Suprapubic skin (tissue), 4 donors: ENCODE data around the gene SRP9. TPM values are rescaled to one million over a fixed set of nuclear protein-coding genes. Genes with fewer than 3 reads are reported as not detected.

Experiments
- DNase-seq, 2 donors: peaks; one replicate each; pipeline ENCODE4 v3.0.0-alpha.2; 2019; ENCODE audit warnings: low spot score in 2 of 2
- H3K27ac ChIP-seq: fragments of 200-600 bp; sonication (generic); one replicate; pipeline ENCODE4 v1.5.1; 2019
- H3K27me3 ChIP-seq: fragments of 200-600 bp; sonication (generic); one replicate; pipeline ENCODE4 v1.5.1; 2019
- H3K36me3 ChIP-seq: fragments of 200-600 bp; sonication (generic); one replicate; pipeline ENCODE4 v1.5.1; 2019
- H3K4me1 ChIP-seq: fragments of 200-600 bp; sonication (generic); one replicate; pipeline ENCODE4 v1.5.1; 2019
- H3K4me3 ChIP-seq: fragments of 200-600 bp; sonication (generic); one replicate; pipeline ENCODE4 v1.5.1; 2019; ENCODE audit warnings: mild to moderate bottlenecking
- H3K9me3 ChIP-seq: fragments of 200-600 bp; sonication (generic); one replicate; pipeline ENCODE4 v1.5.1; 2019
- CTCF ChIP-seq, 2 donors: fragments of 200-600 bp in 1 of 2; fragments of 450-650 bp in 1 of 2; sonication (generic) in 1 of 2; IDR thresholded peaks; one replicate each; pipeline ENCODE4 v1.5.1; 2016 to 2019; ENCODE audit warnings: antibody characterized with exemption in 2 of 2, mild to moderate bottlenecking in 1 of 2, moderate library complexity in 1 of 2
- EP300 ChIP-seq: sonication (generic); formaldehyde crosslinking; IDR thresholded peaks from one replicate; pipeline ENCODE4 v1.6.1; 2017; ENCODE audit warnings: antibody characterized with exemption
- POLR2A ChIP-seq, 2 donors: fragments of 450-650 bp; IDR thresholded peaks; one replicate each; pipeline ENCODE4 v1.6.1; 2017; ENCODE audit warnings: antibody characterized with exemption in 2 of 2, mild to moderate bottlenecking in 2 of 2, moderate library complexity in 2 of 2
- POLR2AphosphoS5 ChIP-seq, 3 donors: sonication (generic); formaldehyde crosslinking; IDR thresholded peaks; one replicate each; pipeline ENCODE4 v1.6.1; 2017; ENCODE audit warnings: antibody characterized with exemption in 3 of 3
- WGBS: methylation state at CpG from one replicate; pipeline ENCODE4 v1.1.5; 2018; 5-methylcytosine and 5-hydroxymethylcytosine counted together
- total RNA-seq, 4 donors: library from RNA; depleted of rRNA; stranded (reverse); fragments of >200 nt; gene quantifications; one replicate each; pipeline ENCODE4 v1.1.0, GENCODE V29; 2016

SRP9 gene
- total RNA-seq: 100 to 1,000 TPM; 139 to 162 (median 144) TPM

- DNase-seq: peak; percentile 99
- TF ChIP-seq EP300: no peak
- peak; percentile 84 to 95 for TF ChIP-seq POLR2A (IDR thresholded peaks at IDR 0.05)
- TF ChIP-seq CTCF (IDR thresholded peaks at IDR 0.05): peak; percentile 87 to 93
- peak in 2 of 3 donors; percentile 89 to 93 for TF ChIP-seq POLR2AphosphoS5 (IDR thresholded peaks at IDR 0.05)
- H3K4me1 ChIP-seq: peaks cover 56% of the 10 kb centered on the region
- peak within 1 kb of the TSS; percentile 79 for H3K4me3 ChIP-seq
- H3K27me3 ChIP-seq: no peaks in the 10 kb centered on the region
- no peaks in the 10 kb centered on the region for H3K9me3 ChIP-seq
- WGBS: under 1% methylated on average over 43 of the region's 46 CpGs
- peak within 1 kb of the TSS; percentile 99 for H3K27ac ChIP-seq
- no peaks in the 10 kb centered on the region for H3K36me3 ChIP-seq
These were observed at the start of gene SRP9 for GRCh38 chr1:225777583-225778336. SRP9 (plus strand) TSS chr1:225777826; CDS start chr1:225777941, 115 bp downstream.

- TF ChIP-seq POLR2A (IDR thresholded peaks at IDR 0.05) (no peak), POLR2AphosphoS5 (IDR thresholded peaks at IDR 0.05) (no peak), EP300 (no peak), CTCF (IDR thresholded peaks at IDR 0.05) (no peak)
- no peak for DNase-seq
- peaks cover 16% of the 10 kb centered on the region for H3K4me1 ChIP-seq
These were observed 46.1 kb upstream of the SRP9 start for GRCh38 chr1:225731491-225731890.

GRCh38 chr1:225733254-225733653, 44.4 kb upstream of the SRP9 start:
- no peak for DNase-seq
- 87% methylated on average over 4 of the region's 4 CpGs for WGBS
- Histone ChIP-seq H3K27ac (no peak overlapping the region), H3K4me1 (peaks cover 28% of the 10 kb centered on the region), H3K27me3 (no peaks in the 10 kb centered on the region), H3K9me3 (no peaks in the 10 kb centered on the region), H3K4me3 (no peak overlapping the region), H3K36me3 (no peaks in the 10 kb centered on the region)
- TF ChIP-seq POLR2A (IDR thresholded peaks at IDR 0.05) (no peak), POLR2AphosphoS5 (IDR thresholded peaks at IDR 0.05) (no peak), EP300 (no peak), CTCF (IDR thresholded peaks at IDR 0.05) (no peak)

More at GRCh38 chr1:225731491-225731890, 46.1 kb upstream of the SRP9 start:
- Histone ChIP-seq H3K27me3 (no peaks in the 10 kb centered on the region), H3K36me3 (no peaks in the 10 kb centered on the region), H3K9me3 (no peaks in the 10 kb centered on the region), H3K4me3 (no peak overlapping the region), H3K27ac (no peak overlapping the region)

GRCh38 chr1:225735252-225736149, 42.1 kb upstream of the SRP9 start:
- DNase-seq: peak; percentile 82 to 85
- Histone ChIP-seq H3K4me3 (no peak overlapping the region), H3K4me1 (peaks cover 28% of the 10 kb centered on the region), H3K9me3 (no peaks in the 10 kb centered on the region), H3K27me3 (no peaks in the 10 kb centered on the region), H3K27ac (peak overlapping the region; percentile 79), H3K36me3 (no peaks in the 10 kb centered on the region)
- WGBS: 33% methylated on average over 12 of the region's 12 CpGs
- TF ChIP-seq POLR2AphosphoS5 (IDR thresholded peaks at IDR 0.05) (peak; percentile 41 to 87 (median 82)), EP300 (no peak)

GRCh38 chr1:225736437-225737098, 41.1 kb upstream of the SRP9 start:
- WGBS: 66% methylated on average over 10 of the region's 10 CpGs
- no peaks in the 10 kb centered on the region for H3K9me3 ChIP-seq
- DNase-seq: no peak

More at GRCh38 chr1:225736437-225737098, 41.1 kb upstream of the SRP9 start:
- Histone ChIP-seq H3K27ac (peak overlapping the region; percentile 79), H3K4me3 (no peak overlapping the region), H3K36me3 (no peaks in the 10 kb centered on the region), H3K4me1 (peaks cover 28% of the 10 kb centered on the region), H3K27me3 (no peaks in the 10 kb centered on the region)
- TF ChIP-seq CTCF (IDR thresholded peaks at IDR 0.05): no peak
- no peak for TF ChIP-seq POLR2A (IDR thresholded peaks at IDR 0.05)
- no peak for TF ChIP-seq EP300
- TF ChIP-seq POLR2AphosphoS5 (IDR thresholded peaks at IDR 0.05): no peak
